Lung microvascular endothelial cell (primary cell): Measurements from ENCODE around the gene BTBD16. TPM values are rescaled to one million over a fixed set of nuclear protein-coding genes. Genes with fewer than 3 reads are reported as not detected.
A peak's percentile ranks its signal among the peaks of the same experiment; 100 is the strongest.

Source experiments
- DNase-seq, 2 donors: peaks; one replicate each; pipeline versions ENCODE4 v3.0.0 to v3.0.0-alpha.2; 2010; ENCODE audit warnings: low read depth in 2 of 2
- total RNA-seq: library from RNA; depleted of rRNA; stranded (reverse); fragments of >200 nt; gene quantifications from 2 replicates; pipeline ENCODE4 v1.2.1, GENCODE V29; 2014

BTBD16 gene
- total RNA-seq, 1 donor from 2014 or later = not detected

GRCh38 chr10:122373721-122374120 is 102.6 kb downstream of the BTBD16 start:
- DNase-seq = peak in 1 of 2 donors; percentile 23

GRCh38 chr10:122374237-122374858 is 103.3 kb downstream of the BTBD16 start, which contains the start of gene PLEKHA1:
PLEKHA1 (plus strand) TSS chr10:122374708; CDS start chr10:122393201, 18,493 bp downstream.
- DNase-seq = peak; percentile 96 to 97

- DNase-seq = peak; percentile 63 to 72
These were observed 104.0 kb downstream of the BTBD16 start for GRCh38 chr10:122374859-122375678.

GRCh38 chr10:122375679-122376160 is 104.6 kb downstream of the BTBD16 start:
- no peak for DNase-seq

GRCh38 chr10:122376364-122376961 is 105.4 kb downstream of the BTBD16 start:
- DNase-seq = peak; percentile 9 to 57

- DNase-seq = no peak
These were observed 107.9 kb downstream of the BTBD16 start for GRCh38 chr10:122379041-122379440.

- DNase-seq = no peak
These were observed 108.4 kb downstream of the BTBD16 start for GRCh38 chr10:122379537-122379936.

GRCh38 chr10:122380703-122381102 is 109.6 kb downstream of the BTBD16 start:
- no peak for DNase-seq

- DNase-seq = no peak
These were observed 110.6 kb downstream of the BTBD16 start for GRCh38 chr10:122381680-122382079.

- no peak for DNase-seq
These were observed 115.4 kb downstream of the BTBD16 start for GRCh38 chr10:122386514-122386913.

GRCh38 chr10:122387572-122387971 is 116.5 kb downstream of the BTBD16 start:
- DNase-seq = no peak

Other genes starting within 250 kb of the BTBD16 start
- 15.5 and 22.8 TPM in 2 replicates for gene PLEKHA1, start 103.4 kb downstream of the BTBD16 start, total RNA-seq
- not detected in 2 replicates for gene ARMS2, start 183.4 kb downstream of the BTBD16 start, total RNA-seq
- gene HTRA1, start 190.3 kb downstream of the BTBD16 start, total RNA-seq = 42.7 and 125 TPM in 2 replicates